GM12801 (cell line): ENCODE data around the gene MYH6.

ENCODE experiments used
- TF ChIP-seq, protein P1 (sequence below): IDR thresholded peaks from one replicate; pipeline ENCODE4 v1.5.1; 2011; ENCODE audit warnings: control low read depth; ENCODE audit not compliant: insufficient read length; ENCODE audit errors: extremely low read depth

MYH6 gene

DNA sequence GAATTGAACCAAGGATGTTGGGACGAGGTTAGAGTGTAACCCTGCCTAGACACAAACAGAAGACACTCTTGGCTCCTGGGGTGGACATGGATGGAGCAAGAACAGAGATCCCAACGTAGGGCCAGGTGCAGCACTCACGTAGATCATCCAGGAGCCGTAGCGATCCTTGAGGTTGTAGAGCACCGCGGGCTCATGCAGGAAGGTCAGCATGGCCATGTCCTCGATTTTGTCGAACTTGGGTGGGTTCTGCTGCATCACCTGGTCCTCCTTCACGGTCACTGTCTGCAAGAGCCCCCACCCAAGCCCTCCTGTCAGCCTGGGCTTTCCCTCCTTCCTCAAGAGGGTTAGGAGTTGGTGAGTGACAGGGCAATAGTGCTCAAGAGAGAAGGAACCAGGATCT lies 24.9 kb upstream of the MYH6 start:
- TF ChIP-seq, protein P1, sequence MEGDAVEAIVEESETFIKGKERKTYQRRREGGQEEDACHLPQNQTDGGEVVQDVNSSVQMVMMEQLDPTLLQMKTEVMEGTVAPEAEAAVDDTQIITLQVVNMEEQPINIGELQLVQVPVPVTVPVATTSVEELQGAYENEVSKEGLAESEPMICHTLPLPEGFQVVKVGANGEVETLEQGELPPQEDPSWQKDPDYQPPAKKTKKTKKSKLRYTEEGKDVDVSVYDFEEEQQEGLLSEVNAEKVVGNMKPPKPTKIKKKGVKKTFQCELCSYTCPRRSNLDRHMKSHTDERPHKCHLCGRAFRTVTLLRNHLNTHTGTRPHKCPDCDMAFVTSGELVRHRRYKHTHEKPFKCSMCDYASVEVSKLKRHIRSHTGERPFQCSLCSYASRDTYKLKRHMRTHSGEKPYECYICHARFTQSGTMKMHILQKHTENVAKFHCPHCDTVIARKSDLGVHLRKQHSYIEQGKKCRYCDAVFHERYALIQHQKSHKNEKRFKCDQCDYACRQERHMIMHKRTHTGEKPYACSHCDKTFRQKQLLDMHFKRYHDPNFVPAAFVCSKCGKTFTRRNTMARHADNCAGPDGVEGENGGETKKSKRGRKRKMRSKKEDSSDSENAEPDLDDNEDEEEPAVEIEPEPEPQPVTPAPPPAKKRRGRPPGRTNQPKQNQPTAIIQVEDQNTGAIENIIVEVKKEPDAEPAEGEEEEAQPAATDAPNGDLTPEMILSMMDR = no peak

DNA sequence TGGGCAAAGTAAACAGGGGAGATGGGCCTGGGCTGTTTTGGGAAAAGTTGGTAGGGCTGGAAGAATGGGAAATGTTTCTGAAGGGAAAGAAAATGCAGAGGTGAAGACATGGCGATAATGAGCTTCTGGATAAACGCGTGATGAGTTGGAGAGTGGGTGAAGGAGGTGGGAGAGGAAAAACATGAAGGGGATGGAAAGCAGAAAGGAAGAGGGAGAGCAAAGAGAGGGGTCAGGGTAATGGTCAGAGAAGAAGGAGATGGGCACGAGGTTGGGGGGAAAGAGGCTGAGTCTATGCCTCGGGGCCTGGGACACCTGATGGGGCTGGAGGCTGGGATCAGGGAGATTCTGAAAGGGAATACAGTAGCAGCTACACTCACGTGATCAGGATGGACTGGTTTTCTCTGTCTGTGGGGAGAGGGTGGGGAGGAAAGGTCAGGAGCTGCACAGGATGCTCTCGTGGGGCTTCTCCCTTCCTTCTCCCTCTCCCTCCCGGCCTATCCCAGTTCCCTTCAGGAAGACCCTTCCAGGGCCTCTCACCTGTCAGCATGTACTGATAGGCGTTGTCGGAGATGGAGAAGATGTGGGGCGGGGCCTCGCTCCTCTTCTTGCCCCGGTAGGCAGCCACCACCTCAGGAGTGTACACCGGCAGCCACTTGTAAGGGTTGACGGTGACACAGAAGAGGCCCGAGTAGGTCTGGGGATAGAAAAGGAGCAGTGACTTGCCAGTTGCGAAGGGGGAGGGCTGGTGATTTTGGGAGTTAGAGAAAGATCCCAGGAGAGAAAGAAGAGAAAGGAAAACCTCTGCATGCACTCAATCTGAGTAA lies 24.2 kb upstream of the MYH6 start:
- TF ChIP-seq, protein P1 = no peak

DNA sequence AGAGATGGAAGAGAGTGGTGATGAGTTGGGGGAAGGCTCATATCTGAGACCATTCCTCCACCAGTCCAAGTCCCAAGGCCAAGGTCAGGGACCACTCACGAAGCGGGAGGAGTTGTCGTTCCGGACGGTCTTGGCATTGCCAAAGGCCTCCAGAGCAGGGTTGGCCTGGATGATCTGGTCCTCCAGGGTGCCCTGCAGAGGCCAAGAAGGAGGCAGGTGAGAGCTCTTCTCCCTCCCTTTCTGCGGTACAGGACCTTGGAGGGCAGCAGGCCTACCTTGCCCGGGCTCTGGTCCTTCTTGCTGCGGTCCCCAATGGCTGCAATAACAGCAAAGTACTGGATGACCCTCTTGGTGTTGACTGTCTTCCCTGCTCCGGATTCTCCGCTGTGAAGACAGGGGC lies 23.4 kb upstream of the MYH6 start:
- TF ChIP-seq, protein P1 = no peak

DNA sequence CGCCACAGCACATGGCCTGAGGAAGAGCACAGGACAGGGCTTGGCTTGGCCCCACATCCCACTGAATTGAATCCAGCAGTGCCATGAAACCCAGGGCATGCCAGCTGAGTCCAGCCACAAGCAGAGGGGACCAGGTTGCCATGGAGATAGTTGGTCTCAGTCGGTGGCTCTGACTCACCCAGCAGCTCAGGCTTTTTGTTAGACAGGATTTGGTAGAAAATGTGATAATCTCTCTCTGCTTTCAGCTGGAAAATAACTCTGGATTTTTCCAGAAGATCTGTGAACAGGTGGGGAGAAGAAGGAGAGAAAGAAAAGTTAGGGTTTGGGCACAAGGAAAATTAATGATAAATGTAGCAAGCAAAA lies 22.6 kb upstream of the MYH6 start:
- TF ChIP-seq, protein P1 = no peak

DNA sequence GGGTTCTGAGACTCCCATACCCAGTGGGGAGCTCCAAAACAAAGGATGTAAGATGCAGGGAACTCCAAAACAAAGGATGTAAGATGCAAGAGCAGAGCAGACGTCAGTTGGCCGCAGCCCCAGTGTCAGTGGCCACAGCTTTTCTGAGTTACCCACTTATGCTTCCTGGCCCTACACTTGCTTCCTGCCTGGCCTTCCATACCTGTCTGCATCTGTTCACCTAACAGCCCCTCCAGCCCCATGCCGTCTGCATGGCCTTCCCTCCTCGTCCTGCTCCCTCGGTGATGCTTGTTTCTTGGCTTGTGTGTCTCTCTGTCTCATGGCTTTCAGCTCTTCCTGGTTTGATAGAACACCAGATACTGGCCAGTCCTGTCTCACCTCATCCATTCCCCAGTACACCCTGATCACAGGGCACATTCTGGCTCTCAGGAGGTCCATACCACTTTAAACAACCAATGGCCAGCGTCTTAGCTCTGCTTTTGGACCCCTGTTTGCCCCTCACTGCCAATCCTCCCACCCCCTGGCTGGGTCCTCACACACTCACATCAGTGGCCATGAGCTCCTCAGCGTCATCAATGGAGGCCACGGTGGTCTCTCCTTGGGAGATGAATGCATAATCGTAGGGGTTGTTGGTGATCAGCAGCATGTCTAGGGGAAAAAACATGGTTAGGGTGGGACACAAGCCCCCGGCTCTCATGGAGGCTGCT lies 22.1 kb upstream of the MYH6 start:
- TF ChIP-seq, protein P1 = no peak

DNA sequence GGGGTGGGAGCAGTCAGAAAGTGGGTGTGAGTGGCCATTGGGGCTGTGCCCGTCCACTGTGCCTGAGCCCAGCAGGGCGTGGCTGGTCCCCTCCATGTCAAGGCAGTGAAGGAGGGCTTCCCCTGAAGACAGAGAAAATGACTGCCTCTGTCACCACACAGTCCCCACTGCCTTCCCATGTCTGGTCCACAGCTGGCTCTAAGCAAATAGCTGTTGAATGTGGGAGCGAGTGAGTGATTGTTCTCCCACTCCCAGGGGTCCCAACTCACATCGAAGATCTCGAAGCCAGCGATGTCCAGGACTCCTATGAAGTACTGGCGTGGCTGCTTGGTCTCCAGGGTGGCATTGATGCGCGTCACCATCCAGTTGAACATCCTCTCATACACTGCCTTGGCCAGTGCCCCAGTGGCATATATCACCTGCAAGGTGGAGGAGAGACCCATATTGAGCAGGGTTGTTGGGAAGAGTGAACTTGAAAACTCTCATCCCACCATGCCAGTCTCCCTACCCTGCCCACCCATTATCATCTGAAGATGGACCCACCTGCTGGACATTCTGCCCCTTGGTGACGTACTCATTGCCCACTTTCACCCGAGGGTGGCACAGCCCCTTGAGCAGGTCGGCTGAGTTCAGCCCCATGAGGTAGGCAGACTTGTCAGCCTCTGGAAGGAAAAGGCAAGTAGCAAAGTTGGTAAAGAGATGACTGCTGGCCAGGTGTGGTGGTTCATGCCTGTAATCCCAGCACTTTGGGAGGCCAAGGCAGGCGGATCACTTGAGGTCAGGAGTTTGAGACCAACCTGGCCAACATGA lies 20.8 kb upstream of the MYH6 start:
- TF ChIP-seq, protein P1 = no peak

DNA sequence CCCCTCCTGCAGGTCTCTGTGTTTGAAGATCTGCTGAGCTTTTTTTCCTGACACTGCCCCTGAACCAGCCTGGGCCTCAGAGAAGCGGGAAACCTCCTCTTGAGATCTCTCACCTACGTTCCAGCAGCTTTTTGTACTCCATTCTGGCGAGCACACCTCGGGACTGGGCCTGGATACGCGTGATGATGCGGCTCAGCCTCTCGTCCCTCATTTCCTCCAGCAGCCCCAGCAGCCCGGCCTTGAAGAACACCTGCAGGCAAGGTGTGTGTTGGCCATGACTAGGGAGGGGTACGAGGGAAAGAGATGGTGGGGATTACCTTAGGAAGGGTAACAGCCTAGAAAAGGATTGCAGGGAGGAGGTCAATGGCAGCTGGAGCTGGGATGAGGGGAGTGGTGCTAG lies 17.1 kb upstream of the MYH6 start:
- TF ChIP-seq, protein P1 = no peak
